C4-2B (cell line): ENCODE data around the gene TPRA1.

Experiments used
- ZFX ChIP-seq: fragments of 450-650 bp; IDR thresholded peaks from 2 replicates; pipeline ENCODE4 v1.6.1; 2017
- TF ChIP-seq, protein P1 (sequence below): fragments of 450-650 bp; conservative IDR thresholded peaks from 2 replicates; pipeline ENCODE4 v1.5.1; 2017; ENCODE audit warnings: mild to moderate bottlenecking

DNA sequence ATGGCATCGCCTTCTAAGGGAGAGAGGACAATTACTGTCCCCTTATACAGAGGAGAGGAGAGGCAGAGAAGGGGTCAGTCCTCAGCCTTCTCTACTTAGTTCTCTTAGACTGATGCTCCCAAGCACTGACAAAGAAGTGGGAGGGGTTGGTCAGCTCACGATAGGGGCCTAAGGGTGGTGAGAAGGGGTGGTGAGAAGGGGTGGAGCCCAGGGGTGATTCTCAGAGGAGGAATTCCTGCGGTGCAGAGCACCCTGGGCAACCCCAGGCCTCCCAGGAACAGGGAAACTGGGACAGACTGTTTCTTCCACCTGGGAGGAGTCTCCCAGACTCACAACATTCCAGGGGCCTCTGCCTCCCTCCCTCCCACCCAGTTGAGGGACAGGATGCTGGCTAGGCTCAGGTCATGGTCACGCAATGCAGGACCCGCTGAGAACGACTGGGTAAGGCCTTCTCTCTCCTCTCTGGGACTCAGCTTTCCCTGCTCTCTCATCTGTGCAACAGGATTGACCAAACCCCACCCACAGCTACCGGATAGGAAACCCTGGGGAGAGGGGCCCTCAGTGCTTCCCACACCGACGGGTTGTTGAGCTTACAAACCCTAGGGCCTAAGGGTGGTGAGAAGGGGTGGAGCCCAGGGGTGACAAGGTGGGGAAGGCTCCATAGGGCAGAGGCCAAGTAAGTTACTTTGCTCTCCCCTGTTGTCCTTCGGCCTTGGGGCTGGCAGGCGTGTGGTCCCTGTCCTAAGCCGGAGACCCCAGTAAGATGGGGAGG is 1.5 kb downstream of the TPRA1 start:
- TF ChIP-seq, protein P1, sequence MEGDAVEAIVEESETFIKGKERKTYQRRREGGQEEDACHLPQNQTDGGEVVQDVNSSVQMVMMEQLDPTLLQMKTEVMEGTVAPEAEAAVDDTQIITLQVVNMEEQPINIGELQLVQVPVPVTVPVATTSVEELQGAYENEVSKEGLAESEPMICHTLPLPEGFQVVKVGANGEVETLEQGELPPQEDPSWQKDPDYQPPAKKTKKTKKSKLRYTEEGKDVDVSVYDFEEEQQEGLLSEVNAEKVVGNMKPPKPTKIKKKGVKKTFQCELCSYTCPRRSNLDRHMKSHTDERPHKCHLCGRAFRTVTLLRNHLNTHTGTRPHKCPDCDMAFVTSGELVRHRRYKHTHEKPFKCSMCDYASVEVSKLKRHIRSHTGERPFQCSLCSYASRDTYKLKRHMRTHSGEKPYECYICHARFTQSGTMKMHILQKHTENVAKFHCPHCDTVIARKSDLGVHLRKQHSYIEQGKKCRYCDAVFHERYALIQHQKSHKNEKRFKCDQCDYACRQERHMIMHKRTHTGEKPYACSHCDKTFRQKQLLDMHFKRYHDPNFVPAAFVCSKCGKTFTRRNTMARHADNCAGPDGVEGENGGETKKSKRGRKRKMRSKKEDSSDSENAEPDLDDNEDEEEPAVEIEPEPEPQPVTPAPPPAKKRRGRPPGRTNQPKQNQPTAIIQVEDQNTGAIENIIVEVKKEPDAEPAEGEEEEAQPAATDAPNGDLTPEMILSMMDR: no peak
- no peak for TF ChIP-seq ZFX
